CD4-positive, alpha-beta T cell treated with Interferon gamma for 1 hour (primary cell): ENCODE measurements around the gene ELAPOR1.

Experiments
- DNase-seq: peaks from one replicate; pipeline ENCODE4 v3.0.0-alpha.2; 2020

Gene ELAPOR1

GRCh38 chr1:109113590-109114341, at the start of gene ELAPOR1:
Gene ELAPOR1, plus strand, starts transcription at chr1:109114115. Its CDS starts 69 bp downstream, at chr1:109114184.
- DNase-seq = peak; percentile 93

GRCh38 chr1:109065137-109065536, 48.8 kb upstream of the ELAPOR1 start:
- no peak for DNase-seq

- DNase-seq = no peak
Observed at GRCh38 chr1:109067883-109068282, 46.0 kb upstream of the ELAPOR1 start.

GRCh38 chr1:109069294-109069693, 44.6 kb upstream of the ELAPOR1 start:
- DNase-seq = no peak

GRCh38 chr1:109075531-109076490, 38.1 kb upstream of the ELAPOR1 start, which contains the start of gene TAF13:
Gene TAF13, minus strand, starts transcription at chr1:109076003. Its CDS starts 56 bp downstream, at chr1:109075947.
- DNase-seq = peak; percentile 90

GRCh38 chr1:109078317-109078716, 35.6 kb upstream of the ELAPOR1 start:
- DNase-seq = no peak

- DNase-seq = no peak
Observed at GRCh38 chr1:109079240-109079622, 34.7 kb upstream of the ELAPOR1 start.

- DNase-seq = no peak
Observed at GRCh38 chr1:109080441-109081082, 33.4 kb upstream of the ELAPOR1 start.

GRCh38 chr1:109083501-109083900, 30.4 kb upstream of the ELAPOR1 start:
- DNase-seq = no peak

- no peak for DNase-seq
Observed at GRCh38 chr1:109083923-109084322, 30.0 kb upstream of the ELAPOR1 start.

- no peak for DNase-seq
Observed at GRCh38 chr1:109084563-109085517, 29.1 kb upstream of the ELAPOR1 start.

GRCh38 chr1:109089242-109090015, 24.5 kb upstream of the ELAPOR1 start:
- DNase-seq = peak; percentile 19

GRCh38 chr1:109090196-109091077, 23.5 kb upstream of the ELAPOR1 start, which contains the start of gene TMEM167B:
Gene TMEM167B, plus strand, starts transcription at chr1:109090764. Its CDS starts 109 bp downstream, at chr1:109090873.
- peak; percentile 86 for DNase-seq

- DNase-seq = peak; percentile 6
Observed at GRCh38 chr1:109091078-109091838, 22.7 kb upstream of the ELAPOR1 start.

GRCh38 chr1:109091839-109092193, 22.1 kb upstream of the ELAPOR1 start:
- no peak for DNase-seq

- DNase-seq = no peak
Observed at GRCh38 chr1:109094377-109094803, 19.5 kb upstream of the ELAPOR1 start.

GRCh38 chr1:109094871-109095270, 19.0 kb upstream of the ELAPOR1 start:
- DNase-seq = no peak

GRCh38 chr1:109095631-109096030, 18.3 kb upstream of the ELAPOR1 start:
- DNase-seq = no peak

GRCh38 chr1:109096120-109096519, 17.8 kb upstream of the ELAPOR1 start:
- no peak for DNase-seq
